Glutamatergic neuron (in vitro differentiated cells): ENCODE data around the gene ITGA4. TPM values are rescaled to one million over a fixed set of nuclear protein-coding genes. Genes with fewer than 3 reads are reported as not detected.

Experiments used
- DNase-seq: peaks from one replicate; pipeline ENCODE4 v3.0.0; 2022
- H3K27ac Mint-ChIP-seq: one replicate; pipeline ENCODE4 v1.8.0; 2020; ENCODE audit warnings: mild to moderate bottlenecking, mixed read lengths, inconsistent platforms; ENCODE audit not compliant: unreplicated experiment
- H3K27me3 Mint-ChIP-seq: one replicate; pipeline ENCODE4 v1.8.0; 2020; ENCODE audit warnings: mild to moderate bottlenecking, moderate library complexity, mixed read lengths, inconsistent platforms; ENCODE audit not compliant: unreplicated experiment
- H3K36me3 Mint-ChIP-seq: one replicate; pipeline ENCODE4 v1.8.0; 2020; ENCODE audit warnings: mild to moderate bottlenecking, mixed read lengths, inconsistent platforms; ENCODE audit not compliant: unreplicated experiment
- H3K4me1 Mint-ChIP-seq: one replicate; pipeline ENCODE4 v1.8.0; 2020; ENCODE audit warnings: mild to moderate bottlenecking, low read depth, mixed read lengths, inconsistent platforms; ENCODE audit not compliant: unreplicated experiment
- H3K4me3 Mint-ChIP-seq: one replicate; pipeline ENCODE4 v1.8.0; 2020; ENCODE audit warnings: mild to moderate bottlenecking, mixed read lengths, inconsistent platforms; ENCODE audit not compliant: unreplicated experiment
- H3K9me3 Mint-ChIP-seq: one replicate; pipeline ENCODE4 v1.8.0; 2020; ENCODE audit warnings: mild to moderate bottlenecking, moderate library complexity, mixed read lengths, inconsistent platforms; ENCODE audit not compliant: unreplicated experiment
- long read RNA-seq: library from polyadenylated mRNA; unstranded; transcript quantifications from one replicate; pipeline ENCODE4 v2.0.0, GENCODE V29; 2020; ENCODE audit not compliant: unreplicated experiment
- total RNA-seq: library from RNA; stranded (reverse); fragmentation: NEBNext Ultra II Directional; extraction: Animal tissue kit (Norgen Biotek cat#: 25700); gene quantifications from one replicate; pipeline ENCODE4 v1.2.1, GENCODE V29; 2021; ENCODE audit not compliant: unreplicated experiment
- TF ChIP-seq, protein P1 (sequence below): fragments of 200-600 bp; sonication (generic); IDR thresholded peaks from one replicate; pipeline ENCODE4 v1.5.0; 2021; ENCODE audit not compliant: partially characterized antibody, unreplicated experiment

ITGA4 gene
- 5.4 TPM for total RNA-seq
- long read RNA-seq = 0 reads

DNA sequence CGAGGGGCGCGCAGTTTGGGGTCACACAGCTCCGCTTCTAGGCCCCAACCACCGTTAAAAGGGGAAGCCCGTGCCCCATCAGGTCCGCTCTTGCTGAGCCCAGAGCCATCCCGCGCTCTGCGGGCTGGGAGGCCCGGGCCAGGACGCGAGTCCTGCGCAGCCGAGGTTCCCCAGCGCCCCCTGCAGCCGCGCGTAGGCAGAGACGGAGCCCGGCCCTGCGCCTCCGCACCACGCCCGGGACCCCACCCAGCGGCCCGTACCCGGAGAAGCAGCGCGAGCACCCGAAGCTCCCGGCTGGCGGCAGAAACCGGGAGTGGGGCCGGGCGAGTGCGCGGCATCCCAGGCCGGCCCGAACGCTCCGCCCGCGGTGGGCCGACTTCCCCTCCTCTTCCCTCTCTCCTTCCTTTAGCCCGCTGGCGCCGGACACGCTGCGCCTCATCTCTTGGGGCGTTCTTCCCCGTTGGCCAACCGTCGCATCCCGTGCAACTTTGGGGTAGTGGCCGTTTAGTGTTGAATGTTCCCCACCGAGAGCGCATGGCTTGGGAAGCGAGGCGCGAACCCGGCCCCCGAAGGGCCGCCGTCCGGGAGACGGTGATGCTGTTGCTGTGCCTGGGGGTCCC, at the start of gene ITGA4:
Gene ITGA4 (plus strand): TSS at position 266 of the 620 bp plus-strand sequence. CDS start 269 bp downstream, at position 535.
- Mint-ChIP-seq H3K27ac (no peak within 1 kb of the TSS), H3K4me1 (peaks cover 2% of the 10 kb centered on the region), H3K4me3 (peak within 1 kb of the TSS; percentile 88), H3K36me3 (no peaks in the 10 kb centered on the region), H3K27me3 (peaks cover 2% of the 10 kb centered on the region), H3K9me3 (no peaks in the 10 kb centered on the region)
- DNase-seq = peak; percentile 88
- TF ChIP-seq, protein P1, sequence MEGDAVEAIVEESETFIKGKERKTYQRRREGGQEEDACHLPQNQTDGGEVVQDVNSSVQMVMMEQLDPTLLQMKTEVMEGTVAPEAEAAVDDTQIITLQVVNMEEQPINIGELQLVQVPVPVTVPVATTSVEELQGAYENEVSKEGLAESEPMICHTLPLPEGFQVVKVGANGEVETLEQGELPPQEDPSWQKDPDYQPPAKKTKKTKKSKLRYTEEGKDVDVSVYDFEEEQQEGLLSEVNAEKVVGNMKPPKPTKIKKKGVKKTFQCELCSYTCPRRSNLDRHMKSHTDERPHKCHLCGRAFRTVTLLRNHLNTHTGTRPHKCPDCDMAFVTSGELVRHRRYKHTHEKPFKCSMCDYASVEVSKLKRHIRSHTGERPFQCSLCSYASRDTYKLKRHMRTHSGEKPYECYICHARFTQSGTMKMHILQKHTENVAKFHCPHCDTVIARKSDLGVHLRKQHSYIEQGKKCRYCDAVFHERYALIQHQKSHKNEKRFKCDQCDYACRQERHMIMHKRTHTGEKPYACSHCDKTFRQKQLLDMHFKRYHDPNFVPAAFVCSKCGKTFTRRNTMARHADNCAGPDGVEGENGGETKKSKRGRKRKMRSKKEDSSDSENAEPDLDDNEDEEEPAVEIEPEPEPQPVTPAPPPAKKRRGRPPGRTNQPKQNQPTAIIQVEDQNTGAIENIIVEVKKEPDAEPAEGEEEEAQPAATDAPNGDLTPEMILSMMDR = peak; percentile 71

DNA sequence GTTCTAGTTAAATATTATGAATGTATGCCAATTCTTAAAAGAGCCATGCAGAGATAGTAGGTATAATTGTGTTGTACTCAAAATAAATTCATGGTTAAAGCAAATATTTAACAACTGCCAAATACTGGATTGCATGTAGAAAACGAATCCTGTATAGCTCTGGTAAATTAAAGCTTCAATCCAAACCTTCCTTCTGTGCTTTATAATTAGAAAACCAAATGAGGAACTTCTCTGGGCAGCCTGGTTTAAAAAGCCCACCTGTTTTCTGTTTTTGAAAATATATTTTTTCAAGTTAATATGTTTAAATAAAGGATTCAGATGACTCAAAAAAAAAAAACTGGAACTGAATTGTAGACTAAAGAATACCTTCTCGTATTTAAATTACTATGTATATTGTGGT, 48.3 kb upstream of the ITGA4 start:
- peaks cover 29% of the 10 kb centered on the region for H3K36me3 Mint-ChIP-seq
- peaks cover 5% of the 10 kb centered on the region for H3K27me3 Mint-ChIP-seq
- peaks cover 33% of the 10 kb centered on the region for H3K4me1 Mint-ChIP-seq
- no peak overlapping the region for H3K4me3 Mint-ChIP-seq
- no peak for DNase-seq
- peaks cover 17% of the 10 kb centered on the region for H3K9me3 Mint-ChIP-seq
- TF ChIP-seq, protein P1 = no peak
- H3K27ac Mint-ChIP-seq = no peak overlapping the region

DNA sequence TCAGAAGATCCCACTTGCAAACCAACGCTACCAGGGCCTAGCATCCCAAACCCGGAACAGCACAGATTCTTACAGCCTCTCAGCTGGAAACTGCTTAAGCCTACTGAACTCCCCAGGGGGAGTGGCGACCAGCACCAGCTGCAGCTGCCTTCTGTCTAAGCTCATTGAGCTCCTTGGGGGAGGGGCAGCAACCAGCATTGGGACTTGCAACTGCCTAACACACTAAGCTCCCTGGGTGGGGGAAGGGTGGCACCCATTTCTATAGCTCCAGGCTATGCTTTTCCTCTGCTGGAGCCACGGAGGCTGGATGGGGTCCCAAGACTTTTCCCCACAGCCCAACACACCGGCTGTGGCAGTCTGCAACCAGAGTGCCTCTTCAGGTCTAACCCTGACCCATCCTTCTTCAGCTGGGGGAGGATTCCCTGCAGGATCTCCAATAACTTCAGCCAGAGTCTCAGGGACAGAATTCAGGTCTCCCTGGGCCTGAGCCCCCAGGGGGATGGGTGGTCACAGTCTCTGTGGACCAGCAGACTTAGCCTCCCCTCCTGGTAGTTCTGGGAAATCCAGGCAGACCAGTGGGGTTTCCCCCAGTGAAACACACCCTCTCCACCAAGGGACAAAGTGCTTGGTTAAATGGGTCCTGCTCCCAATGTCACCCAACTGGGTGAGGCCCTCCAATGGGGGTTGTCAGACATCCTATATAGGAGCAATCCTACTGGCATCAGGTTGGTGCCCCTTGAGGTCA, 45.9 kb upstream of the ITGA4 start:
- peaks cover 33% of the 10 kb centered on the region for H3K36me3 Mint-ChIP-seq
- DNase-seq = peak; percentile 84
- H3K27ac Mint-ChIP-seq = peak overlapping the region; percentile 93
- peak overlapping the region; percentile 62 for H3K4me3 Mint-ChIP-seq
- TF ChIP-seq, protein P1 = no peak
- H3K4me1 Mint-ChIP-seq = peaks cover 29% of the 10 kb centered on the region
- peaks cover 5% of the 10 kb centered on the region for H3K27me3 Mint-ChIP-seq
- peaks cover 20% of the 10 kb centered on the region for H3K9me3 Mint-ChIP-seq

DNA sequence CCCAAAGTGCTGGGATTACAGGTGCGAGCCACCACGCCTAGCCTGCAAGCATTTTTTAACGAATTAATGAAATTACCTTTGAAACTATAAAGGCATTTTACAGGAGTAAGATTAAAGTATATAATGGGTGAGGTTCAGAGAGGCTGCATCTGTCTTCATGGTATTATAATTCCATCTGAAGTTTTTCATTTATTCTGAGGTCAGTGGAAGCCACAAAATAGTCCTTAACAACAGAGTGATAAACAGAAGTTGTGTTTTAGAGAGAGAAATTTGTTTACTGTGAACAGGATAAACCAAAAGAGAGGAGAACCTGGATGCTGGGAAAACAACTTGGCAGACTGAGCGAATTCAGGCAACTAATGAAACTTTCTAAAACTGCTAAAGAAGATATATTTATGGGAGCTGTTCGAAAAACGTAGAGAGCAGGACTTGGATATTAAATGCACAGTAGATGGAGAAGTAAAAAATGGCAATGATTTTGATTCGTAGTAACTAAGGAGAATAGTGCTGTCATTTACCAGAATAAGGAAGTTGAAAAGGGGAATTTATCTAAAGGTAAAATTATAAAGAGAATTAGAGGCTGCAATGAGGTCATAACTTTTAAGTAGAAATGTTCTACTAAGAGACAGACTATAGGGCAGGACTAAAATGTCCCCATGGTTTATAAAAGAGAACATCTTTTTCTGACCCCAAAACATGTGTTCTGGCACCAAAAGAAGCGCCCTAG, 37.9 kb upstream of the ITGA4 start:
- Mint-ChIP-seq H3K27me3 (no peaks in the 10 kb centered on the region), H3K4me1 (peaks cover 4% of the 10 kb centered on the region), H3K4me3 (no peak overlapping the region), H3K27ac (no peak overlapping the region), H3K36me3 (peaks cover 7% of the 10 kb centered on the region), H3K9me3 (peaks cover under 1% of the 10 kb centered on the region)
- TF ChIP-seq, protein P1 = no peak
- no peak for DNase-seq
